ENCODE data around the gene LDB3. TPM values are rescaled to one million over a fixed set of nuclear protein-coding genes. Genes with fewer than 3 reads are reported as not detected.
A peak's percentile ranks its signal among the peaks of the same experiment; 100 is the strongest.

LDB3 gene
- total RNA-seq, 1 experiment from 2014 or later: 8.3 TPM

DNA sequence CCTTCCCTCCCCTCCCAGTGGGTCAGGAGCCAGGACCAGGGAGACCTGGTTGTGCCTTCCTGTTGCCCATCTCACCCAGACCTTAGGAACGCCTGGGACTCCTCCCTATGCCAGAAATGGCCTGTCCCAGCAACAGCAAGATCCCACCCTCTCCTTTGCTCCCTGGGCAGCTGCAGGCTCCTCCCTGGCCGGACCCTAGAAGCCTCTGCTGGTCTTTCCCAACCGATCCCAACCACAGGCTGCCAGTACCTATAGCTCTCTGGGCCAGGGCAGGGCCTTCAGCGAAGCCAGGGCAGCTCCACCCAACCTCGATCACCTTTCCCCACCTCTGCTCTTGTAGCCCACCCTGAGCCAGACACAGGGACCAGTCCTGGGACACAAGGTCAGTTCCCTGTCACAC, 21.9 kb downstream of the LDB3 start:
- H2AFZ ChIP-seq (ENCODE audit: low read length): no peak overlapping the region
- H3K79me2 ChIP-seq (ENCODE audit: low read length): no peaks in the 10 kb centered on the region
- no peaks in the 10 kb centered on the region for H4K20me1 ChIP-seq (ENCODE audit: insufficient read depth, low read depth, low read length)
- no peak overlapping the region for H3K4me3 ChIP-seq (ENCODE audit: low read length)
- no peak overlapping the region for H3K4me2 ChIP-seq (ENCODE audit: low read depth, low read length, poor library complexity, severe bottlenecking)
- H3K9me2 ChIP-seq (replicated peaks; ENCODE audit: insufficient read depth, low read length): no peaks in the 10 kb centered on the region
- no peak overlapping the region for H3K27ac ChIP-seq (ENCODE audit: low read length)
- no peak for DNase-seq
- H3K36me3 ChIP-seq (ENCODE audit: insufficient read depth, low read length): no peaks in the 10 kb centered on the region
- H3K27me3 ChIP-seq (ENCODE audit: low read length): no peaks in the 10 kb centered on the region
- H3K9me3 ChIP-seq (ENCODE audit: low read length): no peaks in the 10 kb centered on the region
- H3K9ac ChIP-seq (ENCODE audit: low read length): no peak overlapping the region
- 0 out of 2 replicates have a peak, but pooled peaks cover 2% of the 10 kb centered on the region for H3K4me1 ChIP-seq (ENCODE audit: low read length)

DNA sequence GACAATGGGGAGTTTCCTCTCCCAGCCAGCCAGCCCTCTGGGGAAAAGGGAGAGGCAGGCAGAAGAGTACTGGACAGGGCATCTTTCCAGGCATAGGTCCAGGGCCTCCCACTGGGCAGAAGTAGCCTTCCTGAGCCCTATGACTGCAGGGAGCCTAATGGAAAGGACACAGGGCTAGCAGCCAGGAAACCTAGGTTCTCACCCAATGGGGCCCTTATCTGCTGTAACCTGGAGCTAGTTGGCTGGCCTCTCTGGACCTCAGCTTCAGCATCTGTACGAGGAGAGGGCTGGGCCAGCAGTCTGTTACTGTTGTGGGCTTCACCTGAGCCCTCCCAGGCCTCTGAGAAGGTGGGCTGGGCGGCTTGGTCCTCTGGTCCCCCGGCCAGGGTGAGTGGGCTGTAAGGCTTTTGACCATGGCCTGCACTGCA, 22.4 kb downstream of the LDB3 start:
- H3K27me3 ChIP-seq (ENCODE audit: low read length): no peaks in the 10 kb centered on the region
- DNase-seq: no peak
- H3K9me2 ChIP-seq (replicated peaks; ENCODE audit: insufficient read depth, low read length): no peaks in the 10 kb centered on the region
- H3K79me2 ChIP-seq (ENCODE audit: low read length): no peaks in the 10 kb centered on the region
- H2AFZ ChIP-seq (ENCODE audit: low read length): no peak overlapping the region
- H3K4me2 ChIP-seq (ENCODE audit: low read depth, low read length, poor library complexity, severe bottlenecking): no peak overlapping the region
- H3K9me3 ChIP-seq (ENCODE audit: low read length): no peaks in the 10 kb centered on the region
- no peaks in the 10 kb centered on the region for H3K36me3 ChIP-seq (ENCODE audit: insufficient read depth, low read length)
- H3K27ac ChIP-seq (ENCODE audit: low read length): no peak overlapping the region
- H3K9ac ChIP-seq (ENCODE audit: low read length): no peak overlapping the region
- H3K4me1 ChIP-seq (ENCODE audit: low read length): 0 out of 2 replicates have a peak, but pooled peaks cover 2% of the 10 kb centered on the region
- H4K20me1 ChIP-seq (ENCODE audit: insufficient read depth, low read depth, low read length): no peaks in the 10 kb centered on the region
- H3K4me3 ChIP-seq (ENCODE audit: low read length): no peak overlapping the region

DNA sequence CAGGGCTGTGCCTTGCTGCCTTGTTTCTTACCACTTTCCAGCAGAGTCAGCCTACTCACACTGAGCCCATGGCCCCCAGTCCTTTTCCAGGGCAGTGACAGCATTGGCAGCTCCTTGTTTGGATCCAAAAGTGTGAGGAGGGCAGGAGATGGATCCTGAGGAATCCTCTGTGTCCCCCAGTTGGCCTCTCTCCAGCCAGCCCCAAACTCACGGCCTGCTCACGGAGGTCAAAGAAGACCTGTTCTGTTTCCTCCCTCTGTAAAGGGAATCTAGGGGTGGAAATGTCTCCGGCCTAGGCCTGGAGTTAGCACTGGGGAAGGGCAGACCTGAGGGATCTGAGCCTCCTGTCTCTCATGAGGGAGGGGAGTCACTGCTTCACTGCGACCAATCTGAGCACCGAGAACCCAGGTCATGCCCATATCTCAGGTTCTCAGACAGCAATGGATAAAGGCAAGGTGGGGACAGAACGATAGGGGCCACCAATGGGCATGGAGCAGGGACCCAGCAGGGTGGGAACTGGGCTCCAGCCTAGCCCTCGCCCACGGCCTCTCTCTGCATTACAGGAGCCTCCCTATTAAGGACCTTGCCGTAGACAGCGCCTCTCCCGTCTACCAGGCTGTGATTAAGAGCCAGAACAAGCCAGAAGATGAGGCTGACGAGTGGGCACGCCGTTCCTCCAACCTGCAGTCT, 23.2 kb downstream of the LDB3 start:
- Histone ChIP-seq H3K9ac (ENCODE audit: low read length) (no peak overlapping the region), H3K9me2 (replicated peaks; ENCODE audit: insufficient read depth, low read length) (no peaks in the 10 kb centered on the region), H3K36me3 (ENCODE audit: insufficient read depth, low read length) (no peaks in the 10 kb centered on the region), H3K4me3 (ENCODE audit: low read length) (no peak overlapping the region), H3K4me1 (ENCODE audit: low read length) (0 out of 2 replicates have a peak, but pooled peaks cover 2% of the 10 kb centered on the region), H3K9me3 (ENCODE audit: low read length) (no peaks in the 10 kb centered on the region), H3K79me2 (ENCODE audit: low read length) (no peaks in the 10 kb centered on the region), H2AFZ (ENCODE audit: low read length) (no peak overlapping the region), H3K4me2 (ENCODE audit: low read depth, low read length, poor library complexity, severe bottlenecking) (no peak overlapping the region), H3K27ac (ENCODE audit: low read length) (no peak overlapping the region), H4K20me1 (ENCODE audit: insufficient read depth, low read depth, low read length) (no peaks in the 10 kb centered on the region), H3K27me3 (ENCODE audit: low read length) (no peaks in the 10 kb centered on the region)
- no peak for DNase-seq

DNA sequence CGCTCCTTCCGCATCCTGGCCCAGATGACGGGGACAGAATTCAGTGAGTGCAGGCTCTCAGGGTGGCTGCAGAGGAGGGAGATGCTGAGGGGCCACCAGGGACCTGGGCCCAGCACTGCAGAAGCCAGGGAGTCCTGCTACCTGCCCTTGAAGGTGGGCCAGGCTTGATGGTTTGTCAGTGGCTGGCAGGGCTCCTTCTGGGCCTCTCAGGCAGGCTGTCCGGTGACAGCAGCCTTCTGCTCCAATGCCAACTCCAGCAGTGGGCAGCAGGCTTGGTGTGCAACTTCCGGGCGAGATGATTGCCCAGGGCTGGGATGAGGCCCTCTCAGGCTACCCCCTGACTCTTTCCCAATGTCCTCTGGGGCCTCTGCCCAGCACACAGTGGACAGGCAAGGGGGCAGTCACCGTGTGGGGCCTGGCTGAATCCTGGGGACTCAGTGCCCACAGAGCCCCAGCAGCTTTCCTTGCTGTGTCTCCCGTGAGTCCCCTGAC, 23.8 kb downstream of the LDB3 start:
- no peak overlapping the region for H3K4me3 ChIP-seq (ENCODE audit: low read length)

DNA sequence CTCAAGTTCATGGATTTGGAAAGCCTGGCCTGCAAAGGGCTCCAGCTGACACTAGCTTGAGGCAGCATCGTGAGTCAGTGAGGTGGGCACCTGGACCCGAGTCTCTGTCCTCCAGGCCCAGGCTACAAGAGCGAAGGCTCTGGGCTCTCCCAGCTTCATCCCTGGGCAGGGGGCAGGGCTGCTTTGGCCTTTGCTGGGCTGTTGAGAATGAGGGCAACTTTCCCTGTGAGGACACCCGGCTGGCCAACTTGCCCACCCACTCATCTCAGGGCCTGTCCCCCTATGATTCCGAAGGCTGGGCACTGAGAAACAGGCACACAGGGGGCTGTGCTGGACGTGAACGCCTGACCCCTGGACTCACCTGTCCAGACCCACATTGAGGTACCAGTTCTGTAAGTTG, 24.4 kb downstream of the LDB3 start:
- no peak overlapping the region for H3K4me3 ChIP-seq (ENCODE audit: low read length)
- no peak overlapping the region for H2AFZ ChIP-seq (ENCODE audit: low read length)
- H3K36me3 ChIP-seq (ENCODE audit: insufficient read depth, low read length): no peaks in the 10 kb centered on the region
- no peak overlapping the region for H3K27ac ChIP-seq (ENCODE audit: low read length)
- no peak for DNase-seq
- no peaks in the 10 kb centered on the region for H3K79me2 ChIP-seq (ENCODE audit: low read length)
- no peaks in the 10 kb centered on the region for H3K9me3 ChIP-seq (ENCODE audit: low read length)
- H3K4me1 ChIP-seq (ENCODE audit: low read length): 0 out of 2 replicates have a peak, but pooled peaks cover 2% of the 10 kb centered on the region
- no peaks in the 10 kb centered on the region for H3K9me2 ChIP-seq (replicated peaks; ENCODE audit: insufficient read depth, low read length)
- no peaks in the 10 kb centered on the region for H4K20me1 ChIP-seq (ENCODE audit: insufficient read depth, low read depth, low read length)
- H3K27me3 ChIP-seq (ENCODE audit: low read length): no peaks in the 10 kb centered on the region
- no peak overlapping the region for H3K4me2 ChIP-seq (ENCODE audit: low read depth, low read length, poor library complexity, severe bottlenecking)
- H3K9ac ChIP-seq (ENCODE audit: low read length): no peak overlapping the region

More for the DNA sequence above, 23.8 kb downstream of the LDB3 start:
- Histone ChIP-seq H3K9ac (ENCODE audit: low read length) (no peak overlapping the region), H3K36me3 (ENCODE audit: insufficient read depth, low read length) (no peaks in the 10 kb centered on the region), H4K20me1 (ENCODE audit: insufficient read depth, low read depth, low read length) (no peaks in the 10 kb centered on the region), H3K27me3 (ENCODE audit: low read length) (no peaks in the 10 kb centered on the region), H2AFZ (ENCODE audit: low read length) (no peak overlapping the region), H3K9me3 (ENCODE audit: low read length) (no peaks in the 10 kb centered on the region), H3K4me1 (ENCODE audit: low read length) (0 out of 2 replicates have a peak, but pooled peaks cover 2% of the 10 kb centered on the region), H3K79me2 (ENCODE audit: low read length) (no peaks in the 10 kb centered on the region), H3K27ac (ENCODE audit: low read length) (no peak overlapping the region), H3K4me2 (ENCODE audit: low read depth, low read length, poor library complexity, severe bottlenecking) (no peak overlapping the region), H3K9me2 (replicated peaks; ENCODE audit: insufficient read depth, low read length) (no peaks in the 10 kb centered on the region)
- no peak for DNase-seq

DNA sequence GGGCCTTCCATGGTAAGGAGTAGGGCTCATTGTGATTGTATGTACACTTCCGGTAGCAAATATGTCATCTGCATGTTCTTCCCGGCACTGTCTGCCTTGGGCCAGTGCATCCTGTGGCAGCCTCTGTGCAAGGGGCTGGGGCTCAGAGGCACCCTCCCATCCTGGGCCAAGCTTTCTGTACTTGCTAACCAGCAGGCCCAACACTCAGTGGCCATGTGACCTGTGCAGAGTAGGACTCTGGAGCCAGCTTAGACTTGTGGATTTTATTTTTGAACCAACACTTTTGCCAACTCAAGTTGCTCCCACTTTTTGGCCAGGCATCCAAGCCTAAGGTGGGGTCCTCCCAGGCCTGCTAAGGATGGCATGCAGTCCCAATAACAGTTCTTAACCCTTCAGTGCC, 25.0 kb downstream of the LDB3 start:
- H3K9me2 ChIP-seq (replicated peaks; ENCODE audit: insufficient read depth, low read length): no peaks in the 10 kb centered on the region
- H3K36me3 ChIP-seq (ENCODE audit: insufficient read depth, low read length): no peaks in the 10 kb centered on the region
- no peak for DNase-seq
- no peaks in the 10 kb centered on the region for H3K4me1 ChIP-seq (ENCODE audit: low read length)
- H3K9me3 ChIP-seq (ENCODE audit: low read length): no peaks in the 10 kb centered on the region
- no peaks in the 10 kb centered on the region for H4K20me1 ChIP-seq (ENCODE audit: insufficient read depth, low read depth, low read length)
- H3K27me3 ChIP-seq (ENCODE audit: low read length): no peaks in the 10 kb centered on the region
- H3K4me2 ChIP-seq (ENCODE audit: low read depth, low read length, poor library complexity, severe bottlenecking): no peak overlapping the region
- no peak overlapping the region for H3K4me3 ChIP-seq (ENCODE audit: low read length)
- no peaks in the 10 kb centered on the region for H3K79me2 ChIP-seq (ENCODE audit: low read length)
- H2AFZ ChIP-seq (ENCODE audit: low read length): no peak overlapping the region
- H3K27ac ChIP-seq (ENCODE audit: low read length): no peak overlapping the region
- H3K9ac ChIP-seq (ENCODE audit: low read length): no peak overlapping the region

DNA sequence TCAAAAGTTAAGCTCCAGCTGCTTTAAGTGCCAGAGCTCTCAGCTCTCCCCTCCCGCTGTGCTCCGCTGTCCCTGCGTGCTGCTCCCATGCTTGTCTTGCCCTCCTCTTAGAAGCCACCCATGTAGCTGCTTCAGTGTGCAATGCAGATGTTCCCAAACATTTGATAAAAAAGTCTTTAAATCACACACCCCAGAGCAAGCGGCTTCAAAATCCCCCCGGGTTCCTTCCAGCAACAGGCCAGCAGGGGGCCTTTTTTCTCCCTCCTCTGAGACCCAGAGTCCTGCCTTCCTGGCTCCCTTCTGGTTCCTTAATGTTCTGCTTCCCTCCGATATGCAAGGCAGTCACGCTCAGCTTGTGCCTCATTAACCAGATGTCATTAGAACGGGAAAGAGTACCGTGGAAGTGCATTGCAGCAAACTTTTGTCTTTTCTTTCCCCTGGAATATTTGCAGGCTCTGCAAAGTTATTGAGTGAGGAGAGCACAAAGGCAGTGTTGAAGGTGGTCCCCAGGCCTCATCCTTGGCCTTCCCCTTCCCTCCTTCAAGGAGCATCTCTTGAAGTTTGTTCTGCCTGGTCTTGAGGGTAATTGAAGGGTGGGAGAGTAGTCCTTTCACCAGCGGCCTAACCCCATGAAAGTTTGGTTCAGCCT, 25.5 kb downstream of the LDB3 start:
- Histone ChIP-seq H3K9me3 (ENCODE audit: low read length) (no peaks in the 10 kb centered on the region), H3K27ac (ENCODE audit: low read length) (no peak overlapping the region), H3K9ac (ENCODE audit: low read length) (no peak overlapping the region), H3K4me3 (ENCODE audit: low read length) (no peak overlapping the region), H3K36me3 (ENCODE audit: insufficient read depth, low read length) (no peaks in the 10 kb centered on the region), H3K4me2 (ENCODE audit: low read depth, low read length, poor library complexity, severe bottlenecking) (no peak overlapping the region), H2AFZ (ENCODE audit: low read length) (no peak overlapping the region), H3K27me3 (ENCODE audit: low read length) (no peaks in the 10 kb centered on the region), H3K79me2 (ENCODE audit: low read length) (no peaks in the 10 kb centered on the region), H3K9me2 (replicated peaks; ENCODE audit: insufficient read depth, low read length) (no peaks in the 10 kb centered on the region), H4K20me1 (ENCODE audit: insufficient read depth, low read depth, low read length) (no peaks in the 10 kb centered on the region), H3K4me1 (ENCODE audit: low read length) (no peaks in the 10 kb centered on the region)
- DNase-seq: peak; percentile 65

DNA sequence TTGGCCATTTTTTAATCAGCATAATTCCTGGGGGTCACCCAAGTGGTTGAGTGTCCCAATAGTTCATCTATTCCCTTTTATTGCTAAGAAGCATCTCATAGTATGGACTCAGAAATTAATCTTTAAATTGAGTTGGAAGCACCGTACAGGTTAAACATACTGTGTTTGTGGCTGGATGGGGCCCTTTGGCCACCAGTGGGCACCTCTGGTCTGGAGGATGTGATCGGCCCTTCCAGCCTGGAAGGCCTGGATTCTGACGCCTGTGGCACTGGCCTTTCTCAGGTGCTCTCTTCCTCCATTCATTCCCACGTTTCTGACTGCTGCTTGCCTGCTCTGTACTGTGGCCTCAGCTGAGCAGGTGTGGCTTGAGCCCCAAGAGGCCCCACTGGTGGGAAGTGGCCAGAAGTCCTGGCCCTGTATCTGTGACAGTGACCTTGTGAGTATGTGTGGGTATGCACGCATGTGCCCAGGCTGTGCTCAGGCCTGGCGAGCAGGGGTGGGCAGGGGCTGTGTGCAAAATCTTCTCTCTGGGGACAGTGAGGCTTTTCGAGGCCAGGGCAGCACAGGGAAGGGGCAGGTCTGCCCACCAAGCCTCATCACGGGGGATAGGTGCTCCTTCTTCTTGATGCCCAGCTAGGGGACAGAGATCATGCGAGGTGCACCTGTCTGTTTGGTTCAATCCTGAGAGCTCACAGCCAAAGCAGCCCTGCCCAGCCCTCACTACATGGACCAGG, 30.1 kb downstream of the LDB3 start:
- Histone ChIP-seq H3K36me3 (ENCODE audit: insufficient read depth, low read length) (no peaks in the 10 kb centered on the region), H3K4me2 (ENCODE audit: low read depth, low read length, poor library complexity, severe bottlenecking) (no peak overlapping the region), H3K9ac (ENCODE audit: low read length) (no peak overlapping the region), H3K4me1 (ENCODE audit: low read length) (no peaks in the 10 kb centered on the region), H3K9me2 (replicated peaks; ENCODE audit: insufficient read depth, low read length) (no peaks in the 10 kb centered on the region), H3K27me3 (ENCODE audit: low read length) (no peaks in the 10 kb centered on the region), H4K20me1 (ENCODE audit: insufficient read depth, low read depth, low read length) (no peaks in the 10 kb centered on the region), H2AFZ (ENCODE audit: low read length) (no peak overlapping the region), H3K9me3 (ENCODE audit: low read length) (no peaks in the 10 kb centered on the region), H3K79me2 (ENCODE audit: low read length) (no peaks in the 10 kb centered on the region), H3K4me3 (ENCODE audit: low read length) (no peak overlapping the region), H3K27ac (ENCODE audit: low read length) (no peak overlapping the region)
- DNase-seq: peak; percentile 11
